OCI-LY7 (cell line): ENCODE data around the gene METTL1. TPM values are rescaled to one million over a fixed set of nuclear protein-coding genes. Genes with fewer than 3 reads are reported as not detected.
A peak's percentile ranks its signal among the peaks of the same experiment; 100 is the strongest.

ENCODE experiments used
- BruUV-seq: library from RNA; stranded (reverse); fragments of 400-500 nt; replicated peaks from 2 replicates; lab custom pipeline; 2021; lab: Mats Ljungman, UMichigan
- CTCF ChIA-PET: fragments of 300-600 bp; sonication (Branson Sonifier 250); formaldehyde crosslinking; loops from one replicate; lab custom pipeline; 2022; ENCODE audit warnings: antibody characterized with exemption; ENCODE audit not compliant: unreplicated experiment; lab: Charles Lee
- POLR2A ChIA-PET: fragments of 300-600 bp; sonication (Branson Sonifier 250); formaldehyde crosslinking; loops from one replicate; lab custom pipeline; 2022; ENCODE audit warnings: antibody characterized with exemption; lab: Charles Lee
- DNase-seq: peaks from one replicate; pipeline ENCODE4 v3.0.0-alpha.2; 2015; ENCODE audit warnings: low spot score
- H2AFZ ChIP-seq: fragments of 200-600 bp; sonication (generic), shearing (Covaris generic); 2 replicates; pipeline ENCODE4 v1.6.1; 2014; ENCODE audit warnings: mild to moderate bottlenecking, antibody characterized with exemption, low read length, moderate library complexity
- H3K27ac ChIP-seq: fragments of 200-600 bp; sonication (generic); 2 replicates; pipeline ENCODE4 v1.5.1; 2014; ENCODE audit warnings: mixed run types, low read depth, mild to moderate bottlenecking, moderate library complexity, low read length, inconsistent platforms; ENCODE audit not compliant: poor library complexity, severe bottlenecking
- H3K36me3 ChIP-seq: fragments of 200-600 bp; sonication (generic); 2 replicates; pipeline ENCODE4 v1.6.1; 2014; ENCODE audit warnings: mild to moderate bottlenecking, antibody characterized with exemption, low read length, moderate library complexity, mixed read lengths; ENCODE audit not compliant: insufficient read depth
- H3K4me1 ChIP-seq: fragments of 200-600 bp; sonication (generic); 2 replicates; pipeline ENCODE4 v1.5.1; 2014; ENCODE audit warnings: mild to moderate bottlenecking, low read length; ENCODE audit not compliant: insufficient read depth, poor library complexity, severe bottlenecking
- H3K4me2 ChIP-seq: fragments of 200-600 bp; sonication (generic); 2 replicates; pipeline ENCODE4 v1.6.1; 2014; ENCODE audit warnings: mild to moderate bottlenecking, low read length
- H3K4me3 ChIP-seq: fragments of 200-600 bp; sonication (generic); 2 replicates; pipeline ENCODE4 v1.5.1; 2014; ENCODE audit warnings: mild to moderate bottlenecking, low read depth, low read length; ENCODE audit not compliant: poor library complexity, severe bottlenecking
- H3K79me2 ChIP-seq: fragments of 200-600 bp; sonication (generic); 2 replicates; pipeline ENCODE4 v1.6.1; 2016; ENCODE audit warnings: low read depth, mild to moderate bottlenecking, low read length, moderate library complexity, mixed read lengths; ENCODE audit not compliant: insufficient read depth
- H3K9me2 ChIP-seq: fragments of 200-600 bp; sonication (generic); 2 replicates; pipeline ENCODE4 v1.6.1; 2016; ENCODE audit warnings: mild to moderate bottlenecking, low read length, mixed read lengths; ENCODE audit not compliant: insufficient read depth
- H3K9me3 ChIP-seq: fragments of 200-600 bp; sonication (generic); 2 replicates; pipeline ENCODE4 v1.6.1; 2014; ENCODE audit warnings: mild to moderate bottlenecking, mixed run types, low read length, mixed read lengths
- H4K20me1 ChIP-seq: fragments of 200-600 bp; sonication (generic); 2 replicates; pipeline ENCODE4 v1.6.1; 2014; ENCODE audit warnings: mild to moderate bottlenecking, antibody characterized with exemption, low read length, moderate library complexity, mixed read lengths; ENCODE audit not compliant: insufficient read depth
- EZH2phosphoT487 ChIP-seq: fragments of 200-600 bp; sonication (generic); IDR thresholded peaks from 2 replicates; pipeline ENCODE4 v1.6.1; 2018; ENCODE audit warnings: low read depth, borderline replicate concordance, mild to moderate bottlenecking, mixed run types, antibody characterized with exemption, low read length, moderate library complexity, mixed read lengths
- intact Hi-C: fragments of 100-400 bp; cut with micrococcal nuclease; formaldehyde crosslinking; loops from one replicate; pipeline ENCODE4 v1.10.0; 2022; ENCODE audit not compliant: unreplicated experiment
- total RNA-seq, 2 experiments: library from RNA; depleted of rRNA in 1 of 2; stranded (reverse); fragments of >200 nt in 1 of 2; shearing (Covaris generic) in 1 of 2; gene quantifications; 2 replicates each; pipeline ENCODE4 v1.2.3, GENCODE V29; 2014 to 2022
- TF ChIP-seq, protein P1 (sequence below): fragments of 200-600 bp; sonication (generic); conservative IDR thresholded peaks from 2 replicates; pipeline ENCODE4 v1.5.1; 2014; ENCODE audit warnings: mild to moderate bottlenecking, antibody characterized with exemption, low read length, moderate library complexity, mixed read lengths

The METTL1 gene
- total RNA-seq, 2 experiments from 2014 or later, result 22.2 to 23.6 TPM

DNA sequence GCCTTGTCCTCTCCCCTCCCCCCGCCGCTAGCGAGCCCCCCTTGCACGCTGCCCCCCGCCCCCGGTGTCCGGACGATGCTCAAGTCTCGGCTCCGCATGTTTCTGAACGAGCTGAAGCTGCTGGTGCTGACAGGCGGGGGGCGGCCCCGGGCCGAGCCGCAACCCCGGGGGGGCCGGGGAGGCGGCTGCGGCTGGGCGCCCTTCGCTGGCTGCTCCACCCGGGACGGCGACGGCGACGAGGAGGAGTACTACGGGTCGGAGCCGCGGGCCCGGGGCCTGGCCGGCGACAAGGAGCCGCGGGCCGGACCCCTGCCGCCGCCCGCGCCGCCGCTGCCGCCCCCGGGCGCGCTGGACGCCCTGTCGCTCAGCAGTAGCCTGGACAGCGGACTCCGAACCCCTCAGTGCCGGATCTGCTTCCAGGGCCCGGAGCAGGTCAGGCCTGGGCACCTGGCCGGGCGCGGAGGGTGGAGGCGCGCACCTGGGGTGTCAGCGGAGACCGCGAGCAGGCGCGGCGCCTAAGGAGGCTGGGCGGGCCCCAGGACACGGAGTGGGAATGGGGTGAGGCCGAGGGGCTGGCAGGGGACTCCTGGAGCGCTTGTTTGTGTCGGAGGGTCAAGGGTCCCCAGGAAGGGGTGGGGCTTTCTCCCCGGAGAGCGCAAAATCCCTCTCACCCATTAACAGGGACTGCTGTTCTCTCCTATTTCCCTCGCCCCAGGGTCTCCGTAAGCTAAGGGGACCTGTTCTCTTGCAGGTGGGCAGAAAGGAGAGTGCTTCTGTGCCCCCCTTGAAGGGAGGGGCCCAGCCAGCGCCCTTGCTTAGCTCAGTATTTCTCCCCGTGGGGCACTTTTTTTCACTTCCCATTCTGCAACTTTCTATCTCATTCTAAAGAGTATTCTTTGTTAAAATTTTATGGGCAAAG, 16.2 kb downstream of the METTL1 start:
- H2AFZ ChIP-seq, result no peak overlapping the region; the same call in 1 of the 2 replicates

DNA sequence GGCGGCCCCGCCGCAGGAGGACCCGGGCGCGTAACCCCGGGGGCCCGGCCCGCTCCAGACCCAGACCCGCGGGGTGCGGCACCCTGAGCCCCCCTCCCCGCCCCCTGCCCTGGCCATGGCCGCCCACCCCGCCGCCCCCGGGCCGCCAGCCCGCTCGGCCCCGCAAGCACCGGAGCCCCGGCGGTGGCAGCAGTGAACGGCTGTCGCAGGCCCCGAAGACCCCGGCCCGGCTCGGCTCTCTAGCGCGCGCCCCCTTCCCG, 16.8 kb downstream of the METTL1 start:
- peak overlapping the region; percentile 87 for H3K4me3 ChIP-seq
- ChIA-PET CTCF (no interaction called here), POLR2A (no interaction called here)
- no peak overlapping the region for H2AFZ ChIP-seq
- intact Hi-C loops, result no loop called here
- peaks cover 43% of the 10 kb centered on the region for H3K4me1 ChIP-seq
- peaks cover 6% of the 10 kb centered on the region; the same call in 1 of the 2 replicates for H4K20me1 ChIP-seq
- peaks cover 22% of the 10 kb centered on the region for H3K79me2 ChIP-seq
- H3K9me3 ChIP-seq, result no peaks in the 10 kb centered on the region
- H3K9me2 ChIP-seq, result no peaks in the 10 kb centered on the region
- peaks cover 43% of the 10 kb centered on the region for H3K36me3 ChIP-seq
- peak overlapping the region; percentile 75 for H3K27ac ChIP-seq
- TF ChIP-seq, protein P1, sequence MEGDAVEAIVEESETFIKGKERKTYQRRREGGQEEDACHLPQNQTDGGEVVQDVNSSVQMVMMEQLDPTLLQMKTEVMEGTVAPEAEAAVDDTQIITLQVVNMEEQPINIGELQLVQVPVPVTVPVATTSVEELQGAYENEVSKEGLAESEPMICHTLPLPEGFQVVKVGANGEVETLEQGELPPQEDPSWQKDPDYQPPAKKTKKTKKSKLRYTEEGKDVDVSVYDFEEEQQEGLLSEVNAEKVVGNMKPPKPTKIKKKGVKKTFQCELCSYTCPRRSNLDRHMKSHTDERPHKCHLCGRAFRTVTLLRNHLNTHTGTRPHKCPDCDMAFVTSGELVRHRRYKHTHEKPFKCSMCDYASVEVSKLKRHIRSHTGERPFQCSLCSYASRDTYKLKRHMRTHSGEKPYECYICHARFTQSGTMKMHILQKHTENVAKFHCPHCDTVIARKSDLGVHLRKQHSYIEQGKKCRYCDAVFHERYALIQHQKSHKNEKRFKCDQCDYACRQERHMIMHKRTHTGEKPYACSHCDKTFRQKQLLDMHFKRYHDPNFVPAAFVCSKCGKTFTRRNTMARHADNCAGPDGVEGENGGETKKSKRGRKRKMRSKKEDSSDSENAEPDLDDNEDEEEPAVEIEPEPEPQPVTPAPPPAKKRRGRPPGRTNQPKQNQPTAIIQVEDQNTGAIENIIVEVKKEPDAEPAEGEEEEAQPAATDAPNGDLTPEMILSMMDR, result no peak
- no peak for TF ChIP-seq EZH2phosphoT487
- peak overlapping the region; percentile 84; the same call in 1 of the 2 replicates for H3K4me2 ChIP-seq
- no peak for DNase-seq
- no TSS peak for BruUV-seq

More for the DNA sequence above, 16.2 kb downstream of the METTL1 start:
- no peaks in the 10 kb centered on the region for H3K9me3 ChIP-seq
- ChIA-PET CTCF (interaction anchor here (1.0 to 1.4 kb wide), 2 partner anchors 10 to 24 kb away, joined by 3 to 5 read pairs; no protein-coding TSS in a partner anchor), POLR2A (interaction anchor here (0.6 to 1.4 kb wide), 6 partner anchors 10 to 454 kb away, joined by 3 to 5 read pairs (median 4); partner anchors contain the start of genes CTDSP2, EEF1AKMT3 and METTL1)
- DNase-seq, result peak; percentile 49
- BruUV-seq, result no TSS peak
- peak overlapping the region; percentile 84 for H3K4me2 ChIP-seq
- H3K9me2 ChIP-seq, result no peaks in the 10 kb centered on the region
- intact Hi-C loops, result loop anchor here (2.0 kb wide), 1 partner anchor 143 kb away; no protein-coding TSS in a partner anchor
- no peak for TF ChIP-seq EZH2phosphoT487
- peaks cover 10% of the 10 kb centered on the region; the same call in 1 of the 2 replicates for H4K20me1 ChIP-seq
- H3K4me3 ChIP-seq, result peak overlapping the region; percentile 87
- H3K79me2 ChIP-seq, result peaks cover 21% of the 10 kb centered on the region
- peaks cover 43% of the 10 kb centered on the region for H3K36me3 ChIP-seq
- peak overlapping the region; percentile 75 for H3K27ac ChIP-seq
- H3K4me1 ChIP-seq, result peaks cover 37% of the 10 kb centered on the region

DNA sequence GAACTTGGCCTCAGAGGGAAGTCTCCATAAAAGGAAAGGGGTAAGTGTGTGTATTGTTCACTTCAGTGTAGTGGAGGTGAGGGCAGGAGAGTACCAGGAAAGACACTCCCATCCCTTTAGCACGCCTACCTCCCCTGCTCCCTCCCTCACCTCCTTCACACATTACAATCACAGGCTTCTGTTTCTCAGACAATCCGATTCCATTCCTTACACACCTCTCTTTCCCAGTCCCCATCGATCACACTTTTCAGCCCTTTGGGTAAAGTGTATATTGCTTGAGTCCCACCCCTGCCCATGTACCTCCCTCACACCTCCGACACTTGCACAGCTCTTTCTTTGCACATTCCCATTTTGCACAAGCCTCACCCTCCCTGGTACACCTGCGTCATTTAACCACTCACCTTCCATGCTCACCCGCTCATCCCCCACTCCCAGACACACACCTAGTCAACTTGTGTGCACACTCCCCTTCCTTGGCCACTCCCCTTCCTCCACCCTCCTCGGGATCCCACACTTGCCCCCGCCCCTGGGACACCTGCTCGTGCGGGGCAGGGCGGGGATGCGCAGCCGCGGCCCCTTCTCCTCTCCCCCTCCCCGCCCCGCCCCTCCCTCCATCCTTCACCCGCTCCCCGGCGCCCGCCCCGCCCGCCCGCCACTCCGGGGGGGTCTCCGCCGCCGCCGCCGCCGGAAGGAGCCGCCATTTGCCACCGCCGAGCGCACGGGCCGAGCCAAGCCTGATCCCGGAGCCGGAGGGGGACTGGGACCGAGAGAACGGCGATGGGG, 17.3 kb downstream of the METTL1 start, which contains the start of gene MARCHF9:
MARCHF9 (plus strand) TSS at position 693 of the 783 bp plus-strand sequence. CDS start 426 bp downstream, outside the sequence.
- CTCF ChIA-PET, result no interaction called here
- DNase-seq, result peak; percentile 91
- intact Hi-C loops, result loop anchor here (5.0 kb wide), 2 partner anchors 232 to 512 kb away; partner anchors contain the start of genes DDIT3 and MBD6
- Histone ChIP-seq H3K9me3 (no peaks in the 10 kb centered on the region), H3K4me1 (peaks cover 43% of the 10 kb centered on the region), H2AFZ (peak within 1 kb of the TSS; percentile 61; the same call in 1 of the 2 replicates), H3K4me2 (peak within 1 kb of the TSS; percentile 84), H3K79me2 (peaks cover 25% of the 10 kb centered on the region), H3K36me3 (peaks cover 43% of the 10 kb centered on the region), H3K4me3 (peak within 1 kb of the TSS; percentile 87), H4K20me1 (0 out of 2 replicates have a peak, but pooled peaks cover 1% of the 10 kb centered on the region), H3K9me2 (no peaks in the 10 kb centered on the region), H3K27ac (peak within 1 kb of the TSS; percentile 75)
- BruUV-seq, result no TSS peak
- TF ChIP-seq EZH2phosphoT487, result no peak
- TF ChIP-seq, protein P1, result no peak
- POLR2A ChIA-PET, result interaction anchor here (0.7 kb wide), 2 partner anchors 9 to 1106 kb away, joined by 3 read pairs; no protein-coding TSS in a partner anchor
